Nephron (organoid): ENCODE results near the gene AHNAK.

ENCODE experiments used
- H3K27ac Mint-ChIP-seq, 3 experiments: 2 replicates each; pipeline ENCODE4 v1.8.0; 2020; ENCODE audit warnings: mixed read lengths in 3 of 3, mild to moderate bottlenecking in 2 of 3, moderate library complexity in 1 of 3
- H3K27me3 Mint-ChIP-seq: 2 replicates; pipeline ENCODE4 v1.8.0; 2021; ENCODE audit warnings: low read depth, mild to moderate bottlenecking, moderate library complexity, mixed read lengths
- H3K36me3 Mint-ChIP-seq: 2 replicates; pipeline ENCODE4 v1.8.0; 2020; ENCODE audit warnings: low read depth, mixed read lengths
- H3K4me1 Mint-ChIP-seq: 2 replicates; pipeline ENCODE4 v1.8.0; 2020; ENCODE audit warnings: mixed read lengths
- H3K4me3 Mint-ChIP-seq, 3 experiments: 2 replicates each; pipeline ENCODE4 v1.8.0; 2020; ENCODE audit warnings: mild to moderate bottlenecking in 3 of 3, mixed read lengths in 3 of 3, moderate library complexity in 2 of 3
- H3K9me3 Mint-ChIP-seq: 2 replicates; pipeline ENCODE4 v1.8.0; 2020; ENCODE audit warnings: mixed read lengths
- CTCF ChIP-seq, 3 experiments: fragments of 200-600 bp; sonication (generic); IDR thresholded peaks; one replicate each; pipeline ENCODE4 v1.5.0; 2021; ENCODE audit warnings: antibody characterized with exemption in 3 of 3; ENCODE audit not compliant: unreplicated experiment in 3 of 3

Gene AHNAK

DNA sequence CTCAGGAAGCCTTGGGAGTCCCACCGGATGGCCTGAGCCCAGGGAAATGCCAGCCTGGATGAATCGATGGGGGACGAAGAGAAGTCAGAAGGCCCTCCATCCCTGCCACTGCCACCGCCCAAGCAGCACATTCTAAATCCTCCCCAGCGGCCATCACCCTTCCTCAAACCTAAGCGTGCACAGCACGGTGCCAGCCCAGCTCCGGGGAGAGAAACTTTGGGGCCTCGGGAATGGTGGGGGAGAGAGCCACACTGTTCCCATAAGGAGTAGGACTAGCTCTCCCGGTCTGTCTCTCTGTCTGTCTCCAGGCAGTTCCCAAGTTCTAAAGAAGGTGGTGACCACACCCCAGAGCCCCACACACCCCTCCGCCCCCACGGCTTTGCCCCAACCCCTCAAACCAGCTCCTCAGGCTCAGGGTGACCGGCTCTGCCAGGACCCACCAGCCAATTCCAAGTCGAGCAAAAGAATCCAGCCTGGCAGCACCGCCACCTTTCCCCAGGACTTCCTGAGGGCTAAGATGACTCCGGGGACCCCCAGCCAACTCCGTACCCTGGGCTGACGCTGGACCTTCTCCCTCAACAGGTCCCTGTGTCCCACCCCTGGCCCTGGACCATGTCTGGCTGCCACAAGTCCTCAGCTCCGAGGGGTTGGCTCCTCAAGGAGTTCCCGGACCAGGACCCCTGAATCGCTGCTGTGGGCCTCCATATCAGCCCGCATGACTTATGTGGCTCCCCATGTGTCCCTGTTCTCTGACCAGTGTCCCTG is 2.7 kb downstream of the AHNAK start:
- peaks cover 78% of the 10 kb centered on the region for H3K4me1 Mint-ChIP-seq
- H3K27me3 Mint-ChIP-seq, result peaks cover 18% of the 10 kb centered on the region
- peak overlapping the region; percentile 98 to 100 (median 99) for H3K4me3 Mint-ChIP-seq
- H3K9me3 Mint-ChIP-seq, result no peaks in the 10 kb centered on the region
- peak overlapping the region; percentile 72 to 97 (median 95) for H3K27ac Mint-ChIP-seq
- TF ChIP-seq CTCF (IDR thresholded peaks at IDR 0.05; ENCODE audit: unreplicated experiment in 3 of 3), result no peak
- no peaks in the 10 kb centered on the region for H3K36me3 Mint-ChIP-seq

GRCh38 chr11:62542750-62543567 is 3.6 kb downstream of the AHNAK start:
- H3K27me3 Mint-ChIP-seq, result peaks cover 18% of the 10 kb centered on the region
- no peaks in the 10 kb centered on the region for H3K9me3 Mint-ChIP-seq
- no peaks in the 10 kb centered on the region for H3K36me3 Mint-ChIP-seq
- peak; percentile 97 to 98 (median 97) for TF ChIP-seq CTCF (IDR thresholded peaks at IDR 0.05; ENCODE audit: unreplicated experiment in 3 of 3)
- H3K4me3 Mint-ChIP-seq, result peak overlapping the region; percentile 98 to 100 (median 99)
- H3K4me1 Mint-ChIP-seq, result peaks cover 77% of the 10 kb centered on the region
- H3K27ac Mint-ChIP-seq, result peak overlapping the region; percentile 13 to 95 (median 68)

- Mint-ChIP-seq H3K4me1 (peaks cover 71% of the 10 kb centered on the region), H3K27me3 (peaks cover 14% of the 10 kb centered on the region), H3K4me3 (peak overlapping the region; percentile 98 to 100 (median 99)), H3K9me3 (no peaks in the 10 kb centered on the region), H3K36me3 (no peaks in the 10 kb centered on the region), H3K27ac (peak overlapping the region; percentile 13 to 95 (median 82))
- TF ChIP-seq CTCF (IDR thresholded peaks at IDR 0.05; ENCODE audit: unreplicated experiment in 3 of 3), result no peak
Observed at GRCh38 chr11:62542111-62542745, 4.4 kb downstream of the AHNAK start.

DNA sequence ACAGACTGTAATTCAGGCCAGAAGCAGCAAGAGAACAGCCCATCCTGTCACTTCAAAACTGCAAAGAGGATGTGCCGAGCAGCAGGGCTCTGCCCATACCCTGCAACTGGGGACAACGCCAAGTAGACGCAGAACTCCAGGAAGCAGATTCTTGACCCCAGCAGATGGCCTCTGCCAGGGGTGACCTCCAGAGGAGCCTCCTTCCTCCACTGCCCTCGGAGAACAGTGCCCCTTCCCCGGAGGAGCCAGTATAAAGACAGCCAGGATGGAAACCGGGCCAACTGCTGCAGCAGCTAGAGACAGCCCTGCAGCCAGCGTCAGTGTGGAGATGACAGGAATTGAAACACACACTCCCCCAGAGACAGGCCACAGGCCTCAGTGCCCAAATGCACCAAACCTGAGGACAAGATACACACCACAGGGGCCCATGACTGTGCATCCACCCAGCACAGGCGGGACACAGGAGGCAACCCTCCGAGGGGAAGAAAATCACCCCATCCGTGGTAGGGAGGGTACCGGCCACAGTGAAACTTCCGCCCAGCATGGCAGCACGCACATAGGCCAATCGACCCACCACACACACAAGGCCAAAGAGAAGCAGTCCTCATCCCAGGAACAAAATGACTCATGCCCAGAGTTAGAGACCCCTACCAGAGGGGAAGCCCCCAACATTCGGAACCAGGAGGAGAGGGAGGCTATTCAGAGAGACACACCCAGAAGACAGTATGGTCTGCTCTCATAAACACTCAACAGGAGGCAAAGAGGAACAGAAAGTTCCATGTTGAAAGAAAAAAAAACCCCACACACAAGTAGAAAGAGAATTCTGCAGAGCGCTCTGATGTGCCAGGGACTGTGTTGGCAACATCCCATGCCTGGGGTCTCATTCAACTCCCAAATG is 5.6 kb downstream of the AHNAK start:
- peak overlapping the region; percentile 98 to 100 (median 99) for H3K4me3 Mint-ChIP-seq
- peak overlapping the region in 2 of 3 experiments; percentile 82 to 95 for H3K27ac Mint-ChIP-seq
- H3K27me3 Mint-ChIP-seq, result peaks cover 18% of the 10 kb centered on the region
- peaks cover 76% of the 10 kb centered on the region for H3K4me1 Mint-ChIP-seq
- TF ChIP-seq CTCF (IDR thresholded peaks at IDR 0.05; ENCODE audit: unreplicated experiment in 3 of 3), result no peak
- H3K36me3 Mint-ChIP-seq, result peaks cover 5% of the 10 kb centered on the region
- H3K9me3 Mint-ChIP-seq, result no peaks in the 10 kb centered on the region

GRCh38 chr11:62539238-62539925 is 7.2 kb downstream of the AHNAK start:
- Mint-ChIP-seq H3K27me3 (peaks cover 13% of the 10 kb centered on the region), H3K9me3 (no peaks in the 10 kb centered on the region), H3K4me1 (peaks cover 72% of the 10 kb centered on the region), H3K4me3 (peak overlapping the region in 2 of 3 experiments; percentile 66 to 72), H3K36me3 (peaks cover 13% of the 10 kb centered on the region), H3K27ac (peak overlapping the region; percentile 54 to 97 (median 95))
- no peak for TF ChIP-seq CTCF (IDR thresholded peaks at IDR 0.05; ENCODE audit: unreplicated experiment in 3 of 3)
